ENCODE measurements around the gene PACRG. TPM values are rescaled to one million over a fixed set of nuclear protein-coding genes. Genes with fewer than 3 reads are reported as not detected.

The PACRG gene
- total and polyA plus RNA-seq, 2 of the 13 experiments (the other 11 are each of a cell fraction or from before 2014, with no cell fraction given) = 0.13 TPM; not detected in 1

- BruUV-seq (replicated peaks) = no TSS peak
- 0 out of 5 replicates have a peak, but pooled peaks cover 0 to 8% of the 10 kb centered on the region in 2 experiments for H3K27me3 ChIP-seq (ENCODE audit: control insufficient read depth in 1 of 2, insufficient read depth in 2 of 2, low read length in 2 of 2)
- TF ChIP-seq, protein P1, sequence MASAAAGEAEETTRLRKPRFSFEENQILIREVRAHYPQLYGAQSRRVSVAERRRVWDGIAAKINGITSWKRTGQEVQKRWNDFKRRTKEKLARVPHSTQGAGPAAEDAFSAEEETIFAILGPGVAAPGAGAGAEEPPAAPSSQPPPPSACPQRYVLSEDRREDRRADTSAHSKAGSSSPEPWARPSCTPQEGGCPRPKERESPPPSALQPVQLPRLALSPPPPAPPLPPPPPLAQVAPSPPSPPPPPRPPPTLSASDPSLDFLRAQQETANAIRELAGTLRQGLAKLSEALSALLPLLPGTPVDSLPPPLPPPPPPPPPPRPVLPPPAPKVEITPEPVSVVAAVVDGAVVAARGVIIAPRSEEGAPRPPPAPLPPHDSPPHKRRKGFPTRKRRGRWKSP (CRISPR knock-in tag; IDR thresholded peaks at IDR 0.05) = no peak
These were observed 367.1 kb downstream of the PACRG start for GRCh38 chr6:163094881-163095280.

GRCh38 chr6:163095401-163095800 is 367.6 kb downstream of the PACRG start:
- in situ Hi-C loops (cut with HindIII; ENCODE audit: extremely low pct_ligation_motif_present, low pct_unique_long_range_greater_than_20kb) (no loop called here), intact Hi-C loops (cut with micrococcal nuclease; ENCODE audit: unreplicated experiment) (no loop called here)
- Histone ChIP-seq H3K36me3 (replicated peaks in 1 of 2; ENCODE audit: control insufficient read depth in 1 of 2, insufficient read depth in 2 of 2, low read length in 2 of 2) (no peaks in the 10 kb centered on the region), H3K9me3 (ENCODE audit: low read length) (no peaks in the 10 kb centered on the region), H3K4me1 (ENCODE audit: insufficient read depth, low read length) (no peaks in the 10 kb centered on the region), H4K20me1 (ENCODE audit: insufficient read depth, low read length) (no peaks in the 10 kb centered on the region), H3K27ac (ENCODE audit: extremely low read length, insufficient read depth, low read length) (no peak overlapping the region), H3K27me3 (ENCODE audit: control insufficient read depth in 1 of 2, insufficient read depth in 2 of 2, low read length in 2 of 2) (0 out of 5 replicates have a peak, but pooled peaks cover 0 to 8% of the 10 kb centered on the region in 2 experiments), H3K4me3 (replicated peaks in 1 of 3; ENCODE audit: insufficient read depth in 1 of 3, low read depth in 2 of 3, low read length in 3 of 3) (no peak overlapping the region), H3K4me2 (ENCODE audit: low read depth, low read length) (no peak overlapping the region), H3K79me2 (ENCODE audit: insufficient read depth, low read length) (no peaks in the 10 kb centered on the region), H2AFZ (ENCODE audit: low read length) (no peak overlapping the region), H3K9ac (ENCODE audit: insufficient read depth, low read depth, low read length) (no peak overlapping the region)
- ChIA-PET POLR2A (no interaction called here), CTCF (ENCODE audit: low intra/inter-chr PET ratio, low total read pairs) (no interaction called here)
- DNase-seq (ENCODE audit: low spot score) = no peak
- FAIRE-seq = no peak
- 18% methylated on average over 9 of the region's 9 CpGs for WGBS (ENCODE audit: low lambda C conversion rate)
- no peak for ATAC-seq
- BruUV-seq (replicated peaks) = no TSS peak
- TF ChIP-seq ZNF468 (CRISPR knock-in tag; IDR thresholded peaks at IDR 0.05) = no peak
- TF ChIP-seq MNT (IDR thresholded peaks at IDR 0.05) = no peak
- TF ChIP-seq MYC (CRISPR knock-in tag; IDR thresholded peaks at IDR 0.05; ENCODE audit: borderline replicate concordance) = no peak
- TF ChIP-seq THRA (CRISPR knock-in tag; IDR thresholded peaks at IDR 0.05; ENCODE audit: borderline replicate concordance) = no peak
- no peak for TF ChIP-seq ASH2L (IDR thresholded peaks at IDR 0.05; ENCODE audit: insufficient read length, low read depth, low read length)
- TF ChIP-seq ZNF703 (CRISPR knock-in tag; IDR thresholded peaks at IDR 0.05; ENCODE audit: borderline replicate concordance) = no peak
- TF ChIP-seq TEF (CRISPR knock-in tag; IDR thresholded peaks at IDR 0.05) = no peak
- no peak for TF ChIP-seq ZNF333 (CRISPR knock-in tag; IDR thresholded peaks at IDR 0.05; ENCODE audit: borderline replicate concordance)
- TF ChIP-seq PPARG (CRISPR knock-in tag; conservative IDR thresholded peaks at IDR 0.05) = no peak
- no peak for TF ChIP-seq RAD21 (CRISPR knock-in tag; IDR thresholded peaks at IDR 0.05)
- no peak for TF ChIP-seq ZNF501 (CRISPR knock-in tag; IDR thresholded peaks at IDR 0.05)
- TF ChIP-seq, protein P2, sequence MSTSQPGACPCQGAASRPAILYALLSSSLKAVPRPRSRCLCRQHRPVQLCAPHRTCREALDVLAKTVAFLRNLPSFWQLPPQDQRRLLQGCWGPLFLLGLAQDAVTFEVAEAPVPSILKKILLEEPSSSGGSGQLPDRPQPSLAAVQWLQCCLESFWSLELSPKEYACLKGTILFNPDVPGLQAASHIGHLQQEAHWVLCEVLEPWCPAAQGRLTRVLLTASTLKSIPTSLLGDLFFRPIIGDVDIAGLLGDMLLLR (CRISPR knock-in tag; IDR thresholded peaks at IDR 0.05) = no peak

More at GRCh38 chr6:163094881-163095280, 367.1 kb downstream of the PACRG start:
- Histone ChIP-seq H3K9ac (ENCODE audit: insufficient read depth, low read depth, low read length) (no peak overlapping the region), H3K4me1 (ENCODE audit: insufficient read depth, low read length) (no peaks in the 10 kb centered on the region), H3K4me2 (ENCODE audit: low read depth, low read length) (no peak overlapping the region), H3K4me3 (replicated peaks in 1 of 3; ENCODE audit: insufficient read depth in 1 of 3, low read depth in 2 of 3, low read length in 3 of 3) (no peak overlapping the region), H3K79me2 (ENCODE audit: insufficient read depth, low read length) (no peaks in the 10 kb centered on the region), H2AFZ (ENCODE audit: low read length) (no peak overlapping the region), H3K27ac (ENCODE audit: extremely low read length, insufficient read depth, low read length) (no peak overlapping the region), H3K9me3 (ENCODE audit: low read length) (no peaks in the 10 kb centered on the region), H3K36me3 (replicated peaks in 1 of 2; ENCODE audit: control insufficient read depth in 1 of 2, insufficient read depth in 2 of 2, low read length in 2 of 2) (no peaks in the 10 kb centered on the region), H4K20me1 (ENCODE audit: insufficient read depth, low read length) (no peaks in the 10 kb centered on the region)
- intact Hi-C loops (cut with micrococcal nuclease; ENCODE audit: unreplicated experiment) (no loop called here), in situ Hi-C loops (cut with HindIII; ENCODE audit: extremely low pct_ligation_motif_present, low pct_unique_long_range_greater_than_20kb) (no loop called here)
- no peak for ATAC-seq
- ChIA-PET CTCF (ENCODE audit: low intra/inter-chr PET ratio, low total read pairs) (no interaction called here), POLR2A (no interaction called here)
- DNase-seq (ENCODE audit: low spot score) = no peak
- WGBS (ENCODE audit: low lambda C conversion rate) = 13% methylated on average over 5 of the region's 5 CpGs
- no peak for FAIRE-seq
